Inflammatory macrophage treated with lipopolysaccharide for 1 hour (primary cell): Measurements from ENCODE around the gene FHIT.
A peak's percentile ranks its signal among the peaks of the same experiment; 100 is the strongest.

ENCODE experiments used
- DNase-seq, 2 donors: peaks; one replicate each; pipeline ENCODE4 v3.0.0-alpha.2; 2020 to 2022

The FHIT gene

GRCh38 chr3:59882746-59883145 is 1368.5 kb downstream of the FHIT start:
- no peak for DNase-seq

DNA sequence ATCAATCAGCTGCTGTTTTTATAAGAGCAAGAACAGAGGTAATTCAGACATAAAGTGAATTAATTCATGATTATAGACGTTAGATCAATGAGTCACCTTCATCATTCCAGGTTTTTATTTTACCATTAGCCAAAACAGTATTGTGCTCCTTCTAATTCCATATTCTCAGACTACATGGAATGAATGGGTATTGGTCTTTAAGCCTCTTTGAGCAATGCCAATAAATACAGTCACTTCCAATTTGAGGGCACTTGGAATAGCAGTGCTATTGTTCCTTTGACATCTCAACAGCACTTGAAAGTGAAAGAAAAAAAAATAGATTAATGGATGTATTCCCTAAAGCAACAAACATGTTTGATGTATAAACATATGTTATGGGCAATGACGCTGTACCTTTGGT is 1370.5 kb downstream of the FHIT start:
- no peak for DNase-seq

- DNase-seq: no peak
These were observed 1372.1 kb downstream of the FHIT start for GRCh38 chr3:59879031-59879581.

DNA sequence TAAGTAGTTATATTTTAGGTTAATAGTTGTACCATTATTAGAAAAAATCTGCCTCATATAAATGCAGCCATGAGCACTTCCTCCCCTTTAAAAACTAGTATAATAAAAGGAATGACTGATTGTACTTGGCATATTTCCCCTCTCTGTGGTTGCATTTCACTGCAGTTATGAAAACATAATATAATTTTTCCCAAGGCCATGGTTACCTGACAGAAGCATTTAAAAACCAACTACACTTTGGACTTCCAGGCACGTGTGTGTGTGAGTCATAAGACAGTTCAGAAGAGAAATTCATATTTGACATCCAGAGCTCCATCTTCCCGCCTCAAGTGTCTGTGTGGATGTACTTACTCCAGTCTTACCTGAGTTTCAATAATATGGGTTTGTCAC is 1373.2 kb downstream of the FHIT start:
- DNase-seq: no peak

- no peak for DNase-seq
These were observed 1373.8 kb downstream of the FHIT start for GRCh38 chr3:59877263-59878037.

GRCh38 chr3:59876533-59877062 is 1374.7 kb downstream of the FHIT start:
- DNase-seq: peak; percentile 10

DNA sequence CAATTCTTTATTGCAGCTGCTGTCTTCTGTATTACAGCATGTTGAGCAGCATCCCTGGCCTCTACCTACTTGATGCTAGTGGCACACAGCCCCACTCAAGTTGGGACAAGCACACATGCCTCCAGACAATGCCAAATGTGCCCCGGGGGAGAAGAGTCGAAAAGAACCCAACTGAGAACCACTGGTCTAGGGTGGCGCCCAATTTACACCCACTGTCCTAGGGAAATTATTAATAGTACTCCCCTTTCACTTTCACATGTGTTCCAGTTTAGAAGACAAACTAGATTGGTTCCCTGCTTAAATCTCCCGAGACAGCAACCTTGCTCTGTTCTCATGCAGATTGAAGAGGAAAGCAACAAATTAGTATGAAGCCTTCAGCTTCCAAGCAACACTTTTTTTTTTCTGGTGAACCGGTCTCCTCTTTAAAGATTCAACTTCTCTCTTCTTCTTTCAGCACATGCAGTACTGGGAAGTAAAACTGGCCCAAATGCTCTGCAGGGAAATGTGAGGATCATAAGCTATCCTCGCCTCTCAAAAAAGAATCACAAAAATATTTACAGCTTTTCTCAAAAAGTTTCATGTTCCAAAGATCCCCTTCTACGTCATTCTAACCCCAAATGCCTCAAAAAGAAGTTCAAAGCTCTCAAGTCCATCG is 1377.5 kb downstream of the FHIT start:
- DNase-seq: no peak

- DNase-seq: no peak
These were observed 1379.1 kb downstream of the FHIT start for GRCh38 chr3:59872128-59872527.

DNA sequence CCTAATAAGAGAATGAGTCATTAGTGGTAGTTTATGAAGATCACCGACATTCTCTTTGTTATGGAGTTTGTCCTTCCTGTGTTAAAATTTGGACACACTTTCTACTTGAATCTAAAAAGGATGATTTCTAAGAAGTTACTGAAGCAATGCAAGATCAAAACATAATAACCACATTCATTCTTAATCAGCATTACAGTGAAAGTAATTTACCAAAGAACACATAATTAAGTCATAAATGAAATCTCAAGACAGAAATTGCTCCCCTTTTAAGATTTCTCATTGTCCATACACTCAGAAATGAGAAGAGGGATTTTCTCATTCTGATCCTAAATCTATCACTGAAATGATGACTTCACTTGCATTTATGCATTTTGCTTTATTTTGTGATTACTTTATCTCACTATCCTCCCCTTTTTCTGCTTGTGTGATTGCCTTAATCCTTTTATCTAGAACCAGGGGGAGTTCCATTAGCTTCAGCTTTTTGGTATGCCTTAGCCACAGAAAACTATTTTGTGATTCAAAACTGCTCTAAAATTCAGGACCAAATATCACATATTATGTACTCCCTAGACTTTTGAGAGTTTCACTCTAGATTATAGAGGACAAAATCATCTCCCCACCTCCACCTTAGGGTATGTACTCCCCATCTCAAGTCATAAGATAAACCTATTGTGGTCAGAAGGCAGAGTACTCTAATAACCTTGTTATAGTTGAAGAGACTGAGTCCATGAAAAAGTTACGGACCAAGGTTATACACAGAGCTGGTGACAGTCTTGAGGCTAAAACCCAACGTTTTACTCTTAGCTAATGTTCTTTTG is 1383.9 kb downstream of the FHIT start:
- no peak for DNase-seq

DNA sequence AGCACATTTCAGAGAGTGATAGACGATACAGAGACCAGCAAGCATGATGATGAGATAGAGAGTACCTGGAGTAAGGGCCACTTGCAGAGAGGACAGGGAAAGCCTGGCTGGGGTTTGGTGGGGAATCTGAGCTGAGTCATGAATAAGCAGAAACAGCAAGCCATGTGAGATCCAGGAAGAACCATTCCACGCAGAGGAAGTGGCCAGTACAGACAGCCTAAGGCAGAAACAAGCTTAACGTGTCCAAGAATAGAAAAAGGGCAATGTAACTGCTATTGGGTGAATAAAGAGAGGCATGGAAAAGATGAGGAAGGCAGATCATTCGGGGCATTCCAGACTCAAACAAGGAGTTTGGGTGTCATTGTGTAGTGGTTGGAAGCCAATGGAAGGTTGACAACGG is 1385.2 kb downstream of the FHIT start:
- DNase-seq: no peak

- no peak for DNase-seq
These were observed 1385.9 kb downstream of the FHIT start for GRCh38 chr3:59865351-59865750.

DNA sequence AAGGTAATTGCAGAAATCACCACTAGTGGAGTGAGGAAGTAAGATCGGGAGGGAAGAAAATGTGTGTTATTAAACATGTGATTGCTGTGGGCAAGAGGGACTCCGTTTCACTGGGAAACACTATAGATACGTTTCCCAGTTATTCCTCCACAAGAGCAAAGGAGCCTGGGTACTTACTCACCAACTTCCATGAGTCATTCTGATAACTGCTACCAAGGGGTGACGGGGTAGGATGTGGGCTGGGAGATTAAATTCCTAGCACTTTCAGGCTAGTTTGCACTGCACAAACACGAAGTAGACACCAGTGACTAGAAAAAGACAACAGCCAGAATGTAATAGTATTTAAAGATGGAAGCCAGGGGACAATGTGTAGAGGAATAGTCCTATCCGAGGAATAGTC is 1388.6 kb downstream of the FHIT start:
- DNase-seq: no peak

DNA sequence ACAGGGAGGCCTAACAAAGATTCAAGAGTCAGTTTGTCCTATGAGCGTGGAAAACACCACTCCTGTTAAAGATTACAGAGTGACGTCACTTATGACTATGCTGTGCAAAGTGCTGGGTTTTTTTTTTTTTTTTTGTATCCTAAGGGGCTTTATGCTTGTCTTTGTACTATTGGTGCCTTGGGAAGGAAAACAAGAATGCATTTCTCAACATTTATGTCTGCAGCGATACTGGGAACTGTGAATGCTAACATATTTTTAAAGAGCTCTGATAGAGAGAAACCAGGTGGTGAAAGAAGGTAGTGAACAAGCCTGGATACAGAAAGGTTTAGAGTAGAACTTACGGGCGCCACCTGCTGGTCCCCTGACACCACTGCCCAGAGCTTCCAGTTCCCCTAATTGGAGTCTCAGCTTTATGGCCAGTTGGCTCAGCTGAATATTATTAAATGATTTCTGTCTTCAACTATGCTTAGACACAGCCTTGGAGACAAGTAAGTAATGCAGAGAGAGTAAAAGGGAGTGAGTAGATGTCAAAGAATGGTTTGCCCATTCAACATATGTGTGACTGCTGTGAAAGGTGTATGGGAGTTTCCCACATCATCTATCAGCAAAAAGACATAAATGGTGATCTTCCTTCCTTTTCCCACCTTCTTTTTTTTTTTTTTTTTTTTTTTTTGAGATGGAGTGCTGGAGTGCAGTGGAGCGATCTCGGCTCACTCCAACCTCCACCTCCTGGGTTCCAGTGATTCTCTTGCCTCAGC is 1393.5 kb downstream of the FHIT start:
- DNase-seq: peak; percentile 50 to 93

DNA sequence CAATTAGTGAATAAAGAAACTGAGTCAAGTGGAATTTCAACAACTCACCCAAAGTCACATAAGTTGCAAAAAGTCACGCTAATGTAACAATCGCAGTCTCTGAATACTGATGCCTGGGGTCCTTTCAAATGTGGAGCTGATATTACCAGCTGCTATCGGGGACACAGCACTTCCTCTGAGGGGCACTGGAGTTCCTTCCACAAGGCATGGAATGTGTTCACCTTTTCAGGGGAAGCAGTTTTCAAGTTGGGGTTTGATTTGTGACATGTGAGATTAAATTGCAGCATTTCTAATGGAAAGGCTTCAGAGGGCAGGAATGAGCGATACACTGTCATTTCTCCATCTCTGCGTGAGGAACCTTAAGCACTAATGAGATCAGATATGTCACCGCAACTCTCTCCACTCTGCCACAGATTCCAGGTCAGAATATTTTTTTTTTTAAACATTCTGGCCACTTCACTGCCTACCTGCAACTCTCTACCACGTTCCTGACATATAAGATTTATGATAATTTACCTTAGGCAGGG is 1394.3 kb downstream of the FHIT start:
- no peak for DNase-seq

DNA sequence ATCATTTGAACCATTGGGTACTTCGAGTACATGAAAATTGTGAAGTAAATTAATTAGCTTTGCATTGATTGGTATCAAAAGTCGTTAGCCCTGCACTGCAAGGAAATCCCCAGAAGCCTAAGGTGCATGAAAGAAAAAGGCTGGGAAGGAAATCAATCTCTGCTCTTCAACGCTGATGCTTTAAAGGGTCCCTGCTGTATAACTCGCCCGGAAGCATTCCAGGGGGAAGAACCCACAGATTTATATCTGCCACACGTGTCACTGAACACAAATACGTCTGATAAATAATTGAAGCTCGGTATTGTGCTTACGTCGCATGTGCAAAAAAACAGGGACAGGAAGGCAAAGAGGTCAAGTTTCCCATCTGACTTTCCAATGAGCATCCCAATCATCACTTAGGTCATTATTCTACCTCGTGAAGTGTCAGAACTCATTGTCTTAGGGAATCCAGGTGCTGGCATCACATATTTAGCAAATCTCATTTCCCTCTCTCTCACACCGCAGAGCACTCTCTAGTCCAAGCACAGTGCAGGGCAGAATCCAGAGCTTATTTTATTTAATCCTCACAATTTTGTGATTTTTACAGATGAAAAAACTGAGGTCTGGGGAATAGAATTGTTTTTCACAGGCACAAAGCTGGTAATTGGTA is 1397.1 kb downstream of the FHIT start:
- no peak for DNase-seq

DNA sequence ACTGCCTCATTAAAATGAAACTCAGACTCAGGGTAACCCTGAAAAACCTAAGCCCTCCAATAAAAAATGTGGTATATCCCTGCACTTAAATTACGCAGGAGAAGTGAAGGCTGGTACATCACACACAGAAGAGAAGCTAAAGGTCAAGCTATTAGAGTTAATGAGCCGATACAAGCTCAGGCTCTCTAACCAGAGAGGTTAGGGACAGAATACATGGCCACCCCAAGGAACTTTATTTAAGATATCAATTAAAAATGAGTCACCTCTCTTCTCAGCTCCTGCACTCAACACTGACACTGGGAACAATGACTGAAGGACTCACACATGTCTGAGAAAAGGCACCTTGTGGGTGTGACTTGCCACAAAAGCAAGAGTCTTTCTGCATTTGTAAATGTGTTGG is 1400.8 kb downstream of the FHIT start:
- DNase-seq: no peak

- no peak for DNase-seq
These were observed 1405.9 kb downstream of the FHIT start for GRCh38 chr3:59845386-59845785.

DNA sequence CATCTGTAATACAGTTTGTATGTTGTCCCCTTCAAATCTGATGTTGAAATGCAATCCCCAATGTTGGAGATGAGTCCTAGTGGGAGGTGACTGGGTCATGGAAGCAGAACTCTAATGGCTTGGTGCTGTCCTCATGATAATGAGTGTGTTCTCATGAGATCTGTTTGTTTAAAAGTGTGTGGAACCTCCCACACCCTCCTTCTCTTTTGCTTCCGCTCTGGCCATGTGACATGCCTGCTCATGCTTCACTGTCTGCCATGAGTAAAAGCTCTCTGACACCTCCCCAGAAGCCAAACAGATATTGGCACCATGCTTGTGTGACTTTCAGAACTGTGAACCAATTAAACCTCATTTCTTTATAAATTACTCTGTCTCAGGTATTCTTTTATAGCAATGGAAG is 1407.4 kb downstream of the FHIT start:
- DNase-seq: peak; percentile 5 to 64

DNA sequence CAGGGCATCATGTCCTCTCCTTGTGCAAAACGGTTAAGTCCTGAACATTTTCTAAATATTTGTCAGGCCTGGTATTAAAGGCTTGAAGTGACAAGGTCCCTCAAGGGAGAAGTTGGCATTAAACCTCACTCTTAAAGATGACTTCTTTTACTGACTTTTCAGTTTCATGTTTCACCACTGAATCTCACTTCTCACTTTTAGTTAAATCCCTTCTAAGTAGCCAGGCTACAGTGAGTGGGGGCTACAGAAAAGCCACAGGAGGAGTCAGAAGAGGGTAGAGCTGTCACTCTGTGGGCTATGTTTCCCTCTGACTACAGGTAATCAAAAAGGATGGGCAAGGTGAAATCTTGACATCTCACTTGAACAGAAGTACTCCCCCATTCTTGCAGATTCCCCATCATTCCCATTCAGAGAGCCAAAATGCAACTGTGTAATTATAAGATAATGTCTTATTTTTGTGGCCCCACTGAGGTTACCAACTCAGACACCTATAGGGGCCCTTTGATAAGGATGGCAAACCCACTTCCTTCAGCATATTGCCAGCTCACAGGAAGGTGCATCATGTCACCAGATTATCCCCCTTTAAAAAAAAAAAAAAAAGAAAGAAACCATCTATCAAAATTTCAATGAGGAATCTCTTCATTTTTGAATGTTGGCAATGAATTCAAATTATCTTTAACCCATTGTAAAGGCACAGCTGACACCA is 1411.3 kb downstream of the FHIT start:
- peak; percentile 1 to 3 for DNase-seq

- DNase-seq: peak; percentile 2 to 5
These were observed 1412.0 kb downstream of the FHIT start for GRCh38 chr3:59839283-59839682.

GRCh38 chr3:59836531-59836930 is 1414.7 kb downstream of the FHIT start:
- DNase-seq: no peak
